NCI-H1694 treated with DMSO at 0.1 percent for 48 hours (cell line): Measurements from ENCODE around the gene NUTM2D.
"Not testable (repeated sequence)": the region's sequence is repeated elsewhere in the genome, so short reads cannot be mapped to it uniquely, and the experiment has no call there.

ENCODE experiments used
- DNase-seq: peaks from one replicate; lab custom pipeline; 2025; lab: John Stamatoyannopoulos, UW

The NUTM2D gene

DNA sequence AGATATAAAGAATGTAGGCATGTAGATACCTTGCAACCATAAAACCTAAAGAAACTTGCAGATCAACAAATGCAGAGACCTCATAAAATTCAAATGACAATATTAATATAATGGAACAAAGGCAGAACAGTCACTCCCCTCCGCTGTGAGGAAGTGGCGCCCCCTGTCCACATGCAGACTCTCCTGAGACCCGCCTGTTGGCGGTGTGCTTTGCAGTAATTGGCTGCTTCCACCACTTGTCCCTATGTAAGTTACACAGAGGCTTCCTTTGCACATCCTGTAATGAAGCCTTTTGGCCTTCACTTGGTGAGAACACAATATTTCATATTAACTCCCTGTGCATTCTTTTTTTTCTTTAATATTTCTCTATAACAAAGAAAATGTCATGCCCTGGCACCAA is 21.6 kb downstream of the NUTM2D start:
- DNase-seq = not testable (repeated sequence)

DNA sequence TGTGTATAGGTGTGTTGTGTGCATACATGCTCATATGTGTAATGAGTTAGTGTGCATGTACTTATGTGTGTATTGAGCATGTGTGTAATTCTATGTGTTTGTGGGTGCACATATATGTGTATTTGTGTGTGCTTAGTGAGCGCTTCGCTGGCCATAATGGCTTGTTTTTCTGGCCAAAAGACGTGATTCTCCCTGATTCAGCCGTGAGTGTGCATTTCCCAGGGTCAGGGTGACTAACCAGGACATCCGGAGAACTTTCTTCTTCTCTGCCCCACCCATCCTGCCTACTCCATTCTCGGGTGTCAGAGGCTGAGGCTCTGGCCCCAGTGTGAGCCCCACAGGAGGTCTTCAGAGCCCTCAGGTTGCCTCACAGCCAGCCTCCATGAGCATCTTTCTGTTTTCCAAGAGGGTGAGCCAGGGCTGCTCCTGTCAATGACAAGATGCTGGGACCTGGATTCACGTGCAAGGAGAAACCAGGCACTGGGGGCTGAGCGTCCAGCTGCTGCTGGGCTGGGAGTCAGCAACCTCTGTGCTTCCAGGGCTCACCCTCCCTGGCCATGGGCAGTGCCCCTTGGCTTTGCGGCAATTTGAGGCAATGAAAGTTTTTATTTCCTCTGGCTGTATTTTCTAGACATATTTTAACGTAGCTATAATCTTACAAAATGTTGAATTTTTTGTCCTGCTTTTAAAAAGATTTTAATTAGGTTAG is 25.8 kb downstream of the NUTM2D start:
- DNase-seq = not testable (repeated sequence)

DNA sequence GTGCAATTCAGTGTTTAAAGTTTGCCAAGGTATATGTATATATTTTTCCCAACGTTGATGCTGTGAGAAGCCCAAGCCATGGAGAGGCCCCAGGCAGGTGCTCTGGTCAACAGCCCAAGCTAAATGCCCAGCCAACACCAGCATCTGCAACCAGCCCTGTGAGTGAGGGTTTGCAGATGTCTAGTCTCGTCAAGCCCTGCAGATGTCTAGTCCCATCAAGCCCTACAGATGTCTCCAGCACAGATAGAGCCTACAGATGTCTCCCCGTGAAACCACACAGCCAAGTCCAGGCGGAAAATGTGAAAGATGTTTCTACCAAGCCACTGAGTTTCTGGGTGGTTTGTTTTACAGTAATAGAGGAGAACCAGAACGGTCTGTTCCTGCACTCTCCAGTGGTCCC is 26.7 kb downstream of the NUTM2D start:
- DNase-seq = not testable (repeated sequence)

DNA sequence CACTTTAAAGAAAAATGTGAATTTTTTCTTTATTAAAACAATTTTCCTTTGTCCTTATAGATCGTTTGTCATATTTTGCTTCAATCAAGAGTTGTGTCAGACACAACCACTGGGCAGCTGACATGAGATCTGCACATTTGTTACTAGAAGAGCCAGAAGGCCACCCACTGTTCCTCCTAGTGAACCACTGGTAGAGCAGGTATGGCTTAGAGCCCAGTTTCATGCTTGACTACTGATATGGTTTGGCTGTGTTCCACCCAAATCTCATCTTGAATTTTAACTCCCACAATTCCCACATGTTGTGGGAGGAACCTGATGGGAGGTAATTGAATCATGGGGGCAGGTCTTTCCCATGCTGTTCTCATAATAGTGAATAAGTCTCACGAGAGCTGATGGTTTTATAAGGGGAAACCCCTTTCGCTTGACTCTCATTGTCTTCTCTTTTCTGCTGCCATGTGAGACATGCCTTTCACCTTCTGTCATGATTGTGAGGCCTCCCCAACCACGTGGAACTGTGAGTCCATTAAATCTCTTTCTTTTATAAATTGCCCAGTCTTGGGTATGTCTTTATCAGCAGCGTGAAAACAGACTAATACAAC is 28.3 kb downstream of the NUTM2D start:
- not testable (repeated sequence) for DNase-seq

DNA sequence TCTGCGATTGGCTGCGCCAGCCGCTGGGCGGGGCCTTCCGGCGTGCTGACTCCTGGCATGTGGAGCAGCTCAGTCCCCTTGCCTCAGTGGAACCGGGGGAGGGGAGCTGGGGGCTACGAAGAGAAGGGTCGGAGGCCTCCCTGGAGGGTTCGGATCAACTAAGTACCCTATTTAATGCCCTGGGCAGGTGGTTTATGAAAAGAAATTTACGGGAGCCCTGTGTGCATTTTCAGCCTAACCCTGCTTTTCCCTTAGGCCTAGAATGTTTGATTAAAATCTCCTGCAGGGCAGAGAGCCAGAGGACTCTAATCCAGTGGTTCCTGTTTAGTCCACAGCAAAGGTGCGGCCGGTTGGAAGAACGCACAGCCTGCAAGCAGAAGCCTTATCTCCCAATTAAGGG is 33.8 kb downstream of the NUTM2D start:
- DNase-seq = not testable (repeated sequence)

DNA sequence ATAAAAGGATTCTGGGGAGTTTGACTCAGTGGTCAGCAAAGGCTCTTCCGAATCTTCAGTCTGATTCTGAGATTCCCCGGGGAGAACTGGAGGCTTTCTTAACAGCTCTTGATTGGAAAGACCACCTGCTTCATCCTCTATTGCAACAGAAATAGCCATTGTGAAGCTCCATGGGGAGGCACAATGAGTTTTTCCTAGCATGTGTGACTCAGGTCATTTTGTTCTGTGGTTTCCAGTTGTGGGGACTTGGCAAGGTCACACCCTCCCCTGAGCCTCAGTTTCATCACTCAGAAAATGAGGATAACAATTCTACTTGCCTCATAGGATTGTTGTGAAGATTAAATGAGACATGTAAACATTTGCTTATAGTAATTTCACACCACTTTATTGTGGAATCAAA is 38.7 kb downstream of the NUTM2D start:
- DNase-seq = not testable (repeated sequence)

DNA sequence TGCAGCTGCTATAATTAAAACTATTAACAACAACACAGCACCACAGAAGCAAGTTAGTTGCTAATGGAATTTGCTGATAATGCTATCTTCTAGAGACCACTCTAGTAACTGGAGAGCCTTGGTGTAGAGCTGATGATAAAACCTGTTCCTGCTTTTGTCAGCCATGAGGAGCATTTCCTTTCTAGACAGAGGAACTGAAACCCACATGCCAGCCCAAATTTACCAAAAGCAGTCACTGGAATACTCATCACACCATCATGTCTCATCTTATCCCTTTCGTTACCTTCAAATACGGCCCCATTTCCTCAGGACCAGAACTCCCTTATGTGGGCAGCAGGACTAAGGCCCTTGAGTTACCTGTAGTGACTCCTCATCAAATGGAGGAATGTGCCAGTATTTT is 40.9 kb downstream of the NUTM2D start:
- not testable (repeated sequence) for DNase-seq

DNA sequence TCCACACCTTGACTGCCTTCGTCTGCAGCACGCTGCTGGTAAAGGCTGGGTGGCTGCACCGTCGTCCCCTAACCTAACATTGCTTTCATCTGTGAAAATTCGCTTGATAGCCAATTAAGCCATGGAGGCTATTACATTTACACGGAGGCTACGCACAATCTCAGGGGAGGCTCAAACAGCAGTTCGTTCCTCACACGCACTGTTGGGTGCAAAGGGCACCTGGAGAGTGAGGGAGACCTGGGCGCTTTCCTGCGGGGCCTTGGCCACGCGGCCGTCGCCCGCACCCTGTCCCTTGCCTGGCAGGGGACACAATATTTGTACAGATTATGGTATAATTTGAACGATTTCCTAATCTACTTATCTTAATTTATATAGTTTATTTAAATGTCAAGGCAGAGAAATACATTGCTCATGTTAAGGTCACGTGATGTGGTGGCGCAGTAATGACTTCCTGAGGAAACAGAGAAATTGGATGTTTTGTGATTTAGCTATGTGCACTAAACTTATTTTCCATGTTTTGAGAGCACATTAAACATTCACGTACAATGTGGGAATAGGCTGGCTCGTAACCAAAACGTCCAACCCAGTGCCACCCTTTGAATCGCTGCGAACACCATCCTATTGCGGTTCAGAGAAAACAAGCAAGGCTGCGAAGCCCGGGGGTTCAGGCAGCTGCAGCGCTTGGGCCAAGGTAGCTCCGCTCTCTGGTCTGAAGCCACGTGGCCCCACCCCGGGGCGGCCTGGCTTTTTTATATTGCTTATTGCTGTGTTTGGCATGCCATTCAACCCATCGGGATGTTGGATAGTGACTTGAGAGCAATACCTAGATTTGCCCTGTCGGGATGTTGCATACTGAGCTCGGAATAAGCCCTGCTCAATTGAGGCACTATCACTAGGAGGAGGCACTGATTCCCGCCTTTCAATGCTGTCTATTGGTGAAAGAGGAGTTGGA is 50.2 kb downstream of the NUTM2D start:
- DNase-seq = not testable (repeated sequence)

DNA sequence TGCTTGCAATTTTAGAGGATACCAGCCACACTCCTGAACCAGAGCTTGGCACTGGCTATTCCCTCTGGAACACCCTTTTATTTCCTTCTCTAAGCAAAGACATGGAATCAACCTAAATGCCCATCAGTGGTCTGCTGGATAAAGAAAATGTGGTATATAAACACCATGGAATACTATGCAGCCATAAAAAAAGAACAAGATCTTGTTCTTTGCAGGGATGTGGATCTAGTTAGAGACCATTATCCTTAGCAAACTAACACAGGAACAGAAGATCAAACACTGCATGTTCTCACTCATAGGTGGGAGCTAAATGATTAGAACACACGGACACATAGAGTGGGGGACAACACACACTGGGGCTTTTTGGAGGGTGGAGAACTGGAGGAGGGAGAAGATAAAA is 56.4 kb downstream of the NUTM2D start:
- DNase-seq = not testable (repeated sequence)
